GM18873 (cell line): ENCODE data around the gene RITA1.

Source experiments
- ATAC-seq: cut with Tn5 transposase; IDR thresholded peaks from one replicate; pipeline ENCODE4 v1.9.1; 2021; ENCODE audit warnings: mild to moderate bottlenecking, moderate library complexity, moderate number of reproducible peaks; ENCODE audit not compliant: unreplicated experiment, low FRiP score

RITA1 gene

GRCh38 chr12:113173081-113173698, 12.3 kb upstream of the RITA1 start:
- no peak for ATAC-seq

- ATAC-seq = no peak
Observed at GRCh38 chr12:113174461-113175384, 10.8 kb upstream of the RITA1 start.

- no peak for ATAC-seq
Observed at GRCh38 chr12:113179023-113179422, 6.5 kb upstream of the RITA1 start.

- ATAC-seq = no peak
Observed at GRCh38 chr12:113180333-113180732, 5.2 kb upstream of the RITA1 start.

- no peak for ATAC-seq
Observed at GRCh38 chr12:113181975-113182374, 3.5 kb upstream of the RITA1 start.

GRCh38 chr12:113183030-113183589, 2.4 kb upstream of the RITA1 start:
- ATAC-seq = no peak

- ATAC-seq = peak; percentile 40
Observed at GRCh38 chr12:113184098-113184899, 1.2 kb upstream of the RITA1 start.

GRCh38 chr12:113184900-113185179, 681 bp upstream of the RITA1 start:
- ATAC-seq = peak; percentile 71

- ATAC-seq = no peak
Observed at GRCh38 chr12:113186033-113186365, 478 bp downstream of the RITA1 start.

GRCh38 chr12:113186666-113187325, 1.3 kb downstream of the RITA1 start:
- ATAC-seq = no peak

- ATAC-seq = no peak
Observed at GRCh38 chr12:113189361-113189760, 3.8 kb downstream of the RITA1 start.

GRCh38 chr12:113190761-113191160, 5.2 kb downstream of the RITA1 start:
- ATAC-seq = no peak

- no peak for ATAC-seq
Observed at GRCh38 chr12:113191227-113191626, 5.7 kb downstream of the RITA1 start.

- no peak for ATAC-seq
Observed at GRCh38 chr12:113194971-113195391, 9.5 kb downstream of the RITA1 start.

- ATAC-seq = no peak
Observed at GRCh38 chr12:113195598-113195997, 10.1 kb downstream of the RITA1 start.

- ATAC-seq = no peak
Observed at GRCh38 chr12:113196582-113196981, 11.1 kb downstream of the RITA1 start.

GRCh38 chr12:113196990-113197389, 11.5 kb downstream of the RITA1 start:
- no peak for ATAC-seq

- no peak for ATAC-seq
Observed at GRCh38 chr12:113197518-113198077, 12.1 kb downstream of the RITA1 start.

- no peak for ATAC-seq
Observed at GRCh38 chr12:113198296-113198695, 12.8 kb downstream of the RITA1 start.
